ENCODE measurements around the gene CST1. TPM values are rescaled to one million over a fixed set of nuclear protein-coding genes. Genes with fewer than 3 reads are reported as not detected.
"Not testable (repeated sequence)": the region's sequence is repeated elsewhere in the genome, so short reads cannot be mapped to it uniquely, and the experiment has no call there.

CST1 gene
- total RNA-seq, 3 donors from 2014 or later (not counting 1 experiment from before 2014, with no cell fraction given): not detected

GRCh38 chr20:23727016-23727415, 23.7 kb downstream of the CST1 start:
- no peaks in the 10 kb centered on the region for H3K4me1 Mint-ChIP-seq
- 69% methylated on average over 3 of the region's 3 CpGs for WGBS (ENCODE audit: insufficient coverage)
- no peak for DNase-seq

GRCh38 chr20:23725102-23725501, 25.6 kb downstream of the CST1 start:
- no peak for ATAC-seq
- no peak overlapping the region for H3K27ac ChIP-seq (ENCODE audit: low read length)
- no peak for TF ChIP-seq CTCF (IDR thresholded peaks at IDR 0.05)
- no peaks in the 10 kb centered on the region for H3K27me3 ChIP-seq (ENCODE audit: control insufficient read depth, insufficient read depth, low read length)
- Mint-ChIP-seq H3K9me3 (no peaks in the 10 kb centered on the region), H3K4me1 (no peaks in the 10 kb centered on the region), H3K27ac (no peak overlapping the region), H3K27me3 (ENCODE audit: low read depth in 2 of 2) (peaks cover 0 to 5% of the 10 kb centered on the region in 2 donors), H3K36me3 (no peaks in the 10 kb centered on the region), H3K4me3 (no peak overlapping the region)
- H3K36me3 ChIP-seq (ENCODE audit: control insufficient read depth, insufficient read depth, low read length): no peaks in the 10 kb centered on the region
- H3K4me3 ChIP-seq (ENCODE audit: low read length): no peak overlapping the region
- no peaks in the 10 kb centered on the region for H3K4me1 ChIP-seq (ENCODE audit: control insufficient read depth, insufficient read depth, low read length)
- no peaks in the 10 kb centered on the region for H3K9me3 ChIP-seq (ENCODE audit: control insufficient read depth, insufficient read depth, low read length)
- intact Hi-C loops (cut with micrococcal nuclease): no loop called here
- WGBS (ENCODE audit: insufficient coverage): 94% methylated on average over 3 of the region's 3 CpGs
- no peak for DNase-seq

More at GRCh38 chr20:23727016-23727415, 23.7 kb downstream of the CST1 start:
- no peaks in the 10 kb centered on the region for H3K36me3 Mint-ChIP-seq
- no peak overlapping the region for H3K27ac ChIP-seq (ENCODE audit: low read length)
- H3K9me3 Mint-ChIP-seq: no peaks in the 10 kb centered on the region
- H3K4me1 ChIP-seq (ENCODE audit: control insufficient read depth, insufficient read depth, low read length): no peaks in the 10 kb centered on the region
- H3K36me3 ChIP-seq (ENCODE audit: control insufficient read depth, insufficient read depth, low read length): no peaks in the 10 kb centered on the region
- H3K4me3 Mint-ChIP-seq: no peak overlapping the region
- no peak overlapping the region for H3K4me3 ChIP-seq (ENCODE audit: low read length)
- no peaks in the 10 kb centered on the region for H3K9me3 ChIP-seq (ENCODE audit: control insufficient read depth, insufficient read depth, low read length)
- ATAC-seq: no peak
- intact Hi-C loops (cut with micrococcal nuclease): no loop called here
- no peaks in the 10 kb centered on the region for H3K27me3 ChIP-seq (ENCODE audit: control insufficient read depth, insufficient read depth, low read length)
- TF ChIP-seq CTCF (IDR thresholded peaks at IDR 0.05): no peak
- H3K27ac Mint-ChIP-seq: no peak overlapping the region
- peaks cover 3 to 11% of the 10 kb centered on the region in 2 donors for H3K27me3 Mint-ChIP-seq (ENCODE audit: low read depth in 2 of 2)

- peak in 1 of 2 donors; percentile 4 for DNase-seq
- H3K9me3 ChIP-seq (ENCODE audit: control insufficient read depth, insufficient read depth, low read length); H3K27ac ChIP-seq (ENCODE audit: low read length); H3K36me3 Mint-ChIP-seq; H3K36me3 ChIP-seq (ENCODE audit: control insufficient read depth, insufficient read depth, low read length); H3K4me1 Mint-ChIP-seq; H3K27ac Mint-ChIP-seq; H3K4me1 ChIP-seq (ENCODE audit: control insufficient read depth, insufficient read depth, low read length); H3K4me3 ChIP-seq (ENCODE audit: low read length); H3K27me3 ChIP-seq (ENCODE audit: control insufficient read depth, insufficient read depth, low read length); H3K27me3 Mint-ChIP-seq (ENCODE audit: low read depth in 2 of 2); intact Hi-C loops (cut with micrococcal nuclease); H3K4me3 Mint-ChIP-seq; H3K9me3 Mint-ChIP-seq: not testable (repeated sequence)
- WGBS (ENCODE audit: insufficient coverage): 86% methylated on average over 1 of the region's 2 CpGs
- TF ChIP-seq CTCF (IDR thresholded peaks at IDR 0.05): peak; percentile 13
- ATAC-seq: peak in 2 of 3 donors; percentile 53 to 67
Measured at GRCh38 chr20:23723659-23724307, 27.0 kb downstream of the CST1 start.

GRCh38 chr20:23722851-23723250, 27.9 kb downstream of the CST1 start:
- H3K27ac Mint-ChIP-seq; H3K4me3 Mint-ChIP-seq; H3K27ac ChIP-seq (ENCODE audit: low read length); H3K4me1 Mint-ChIP-seq; H3K36me3 ChIP-seq (ENCODE audit: control insufficient read depth, insufficient read depth, low read length); H3K36me3 Mint-ChIP-seq; H3K9me3 ChIP-seq (ENCODE audit: control insufficient read depth, insufficient read depth, low read length); H3K27me3 ChIP-seq (ENCODE audit: control insufficient read depth, insufficient read depth, low read length); ATAC-seq; H3K4me1 ChIP-seq (ENCODE audit: control insufficient read depth, insufficient read depth, low read length); H3K9me3 Mint-ChIP-seq; DNase-seq; H3K27me3 Mint-ChIP-seq (ENCODE audit: low read depth in 2 of 2); intact Hi-C loops (cut with micrococcal nuclease); H3K4me3 ChIP-seq (ENCODE audit: low read length): not testable (repeated sequence)
- 81% methylated on average over 5 of the region's 5 CpGs for WGBS (ENCODE audit: insufficient coverage)
